Hematopoietic multipotent progenitor cell treated with erythropoietin and hydrocortisone succinate and interleukin-3 and kit ligand, for 6 days (in vitro differentiated cells): ENCODE data around the gene CDR2.

Experiments used
- DNase-seq: peaks from one replicate; pipeline ENCODE4 v3.0.0-alpha.2; 2015

CDR2 gene

DNA sequence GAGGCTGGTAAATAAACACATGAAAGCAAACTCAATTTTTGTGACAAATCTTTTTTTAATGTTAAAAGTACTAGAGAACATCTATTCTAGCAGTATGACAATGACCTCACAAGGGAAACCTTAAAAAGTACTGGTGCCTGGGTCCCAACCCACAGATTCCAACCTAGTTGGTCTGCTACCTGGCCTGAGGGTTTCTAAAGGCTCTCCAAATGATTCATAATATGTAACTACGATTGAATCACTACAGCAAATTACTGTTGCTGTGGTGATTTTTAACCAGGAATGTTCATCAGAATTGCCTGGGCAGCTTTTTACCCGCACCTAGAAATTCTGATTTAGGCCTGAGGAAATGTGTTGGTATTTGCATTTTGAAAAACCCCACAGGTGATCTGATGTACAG lies 26.1 kb downstream of the CDR2 start:
- DNase-seq = no peak

GRCh38 chr16:22347100-22347820 lies 27.2 kb downstream of the CDR2 start:
- no peak for DNase-seq

DNA sequence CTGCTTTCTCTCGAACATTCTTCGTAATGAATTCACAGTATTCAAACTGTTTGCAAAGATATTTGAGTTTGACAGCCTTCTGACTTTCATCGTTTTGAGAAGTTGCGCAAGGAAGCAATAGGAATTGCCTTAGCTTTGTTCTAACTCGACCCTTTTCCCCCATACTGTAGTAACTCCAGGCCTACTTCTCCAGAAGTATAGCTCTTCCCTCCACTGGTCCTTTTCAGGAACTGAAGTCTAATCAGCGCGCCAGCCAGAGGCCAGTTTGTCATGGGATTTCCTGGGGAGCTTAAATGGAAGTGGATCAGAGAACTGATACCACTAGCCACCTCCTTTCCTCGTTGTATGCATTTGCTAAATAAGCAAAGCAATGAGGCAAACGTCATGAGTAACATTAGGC lies 27.9 kb downstream of the CDR2 start:
- no peak for DNase-seq

DNA sequence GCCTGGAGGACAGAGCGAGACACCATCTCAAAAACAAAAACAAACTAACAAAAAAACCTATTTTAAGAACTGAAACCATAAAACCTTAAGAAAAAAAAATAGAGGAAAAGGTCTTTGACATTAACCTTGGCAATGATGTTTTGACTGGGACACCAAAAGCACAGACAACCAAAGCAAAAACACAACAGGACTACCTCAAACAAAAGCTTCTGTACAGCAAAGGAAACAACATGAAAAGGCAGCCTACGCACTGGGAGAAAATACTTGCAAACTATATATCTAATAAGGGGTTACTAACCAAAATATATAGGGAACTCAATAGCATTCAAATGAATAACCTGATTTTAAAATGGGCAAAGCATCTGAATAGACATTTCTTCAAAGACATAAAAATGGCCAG lies 32.3 kb downstream of the CDR2 start:
- DNase-seq = no peak

- DNase-seq = no peak
Measured at GRCh38 chr16:22340945-22341344, 33.5 kb downstream of the CDR2 start.

DNA sequence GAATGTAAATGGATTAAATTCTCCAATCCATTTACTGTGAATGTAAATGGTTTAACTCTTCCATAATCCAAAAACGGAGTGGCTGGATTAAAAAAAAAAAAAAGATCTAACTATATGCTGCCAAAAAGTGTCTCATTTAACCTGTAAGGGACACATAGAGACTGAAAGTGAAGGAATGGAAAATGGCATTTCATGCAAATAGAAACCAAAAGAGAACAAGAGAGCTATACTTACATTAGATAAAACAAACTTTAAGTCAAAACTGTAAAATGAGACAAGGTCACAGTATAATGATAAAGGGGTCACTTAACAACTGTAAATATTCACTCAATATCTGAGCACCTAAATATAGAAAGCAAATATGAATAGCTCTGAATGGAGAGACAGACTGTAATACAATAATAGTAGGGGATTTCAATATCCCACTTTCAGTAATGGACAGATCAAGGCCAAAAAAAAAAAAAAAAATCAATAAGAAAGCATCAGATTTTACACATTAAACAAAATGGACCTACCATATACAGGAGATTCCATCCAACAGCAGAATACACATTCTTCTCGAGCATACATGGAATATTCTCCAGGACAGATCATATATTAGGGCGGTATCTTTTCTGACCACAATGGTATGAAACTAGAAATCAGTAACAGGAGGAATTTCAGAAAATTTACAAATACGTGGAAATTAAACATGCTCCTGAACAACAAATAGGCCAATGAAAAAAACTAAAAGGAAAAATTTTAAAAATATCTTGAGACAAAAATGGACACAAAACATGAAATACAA lies 36.4 kb downstream of the CDR2 start:
- no peak for DNase-seq

DNA sequence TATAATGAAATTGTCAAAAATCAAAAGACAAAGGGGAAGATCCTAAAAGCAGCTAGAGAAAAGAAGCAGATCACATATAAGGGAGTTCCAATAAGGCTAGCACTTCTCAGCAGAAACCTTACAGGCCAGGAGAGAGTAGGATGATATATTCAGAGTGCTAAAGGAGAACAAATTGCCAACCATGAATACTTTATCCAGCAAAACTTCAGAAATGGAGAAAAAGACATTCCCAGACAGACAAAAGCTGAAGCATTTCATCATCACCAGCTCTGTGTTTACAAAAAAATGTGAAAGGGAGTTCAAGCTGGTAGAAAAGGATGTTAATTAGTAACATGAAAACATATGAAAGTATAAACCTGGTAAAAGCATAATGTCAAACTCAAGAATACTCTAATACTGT lies 37.4 kb downstream of the CDR2 start:
- DNase-seq = no peak

DNA sequence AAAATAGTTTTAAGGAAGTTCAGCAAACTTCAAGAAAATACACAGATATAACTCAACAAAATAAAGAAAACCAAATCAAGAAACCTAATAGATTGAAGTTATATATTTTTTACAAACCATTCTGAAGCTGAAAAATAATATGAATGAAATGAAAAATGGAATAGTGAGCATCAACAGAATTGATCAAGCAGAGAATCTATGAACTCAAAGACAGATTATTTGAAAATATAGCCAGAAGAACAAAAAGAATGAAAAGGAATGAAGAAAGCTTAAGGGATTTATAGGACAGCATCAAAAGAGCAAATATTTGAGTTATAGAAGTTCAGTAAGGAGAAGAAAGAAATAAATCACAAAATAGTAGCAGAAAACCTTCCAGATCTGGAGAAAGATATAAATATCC lies 37.8 kb downstream of the CDR2 start:
- DNase-seq = no peak

- no peak for DNase-seq
Measured at GRCh38 chr16:22335668-22336246, 38.7 kb downstream of the CDR2 start.

DNA sequence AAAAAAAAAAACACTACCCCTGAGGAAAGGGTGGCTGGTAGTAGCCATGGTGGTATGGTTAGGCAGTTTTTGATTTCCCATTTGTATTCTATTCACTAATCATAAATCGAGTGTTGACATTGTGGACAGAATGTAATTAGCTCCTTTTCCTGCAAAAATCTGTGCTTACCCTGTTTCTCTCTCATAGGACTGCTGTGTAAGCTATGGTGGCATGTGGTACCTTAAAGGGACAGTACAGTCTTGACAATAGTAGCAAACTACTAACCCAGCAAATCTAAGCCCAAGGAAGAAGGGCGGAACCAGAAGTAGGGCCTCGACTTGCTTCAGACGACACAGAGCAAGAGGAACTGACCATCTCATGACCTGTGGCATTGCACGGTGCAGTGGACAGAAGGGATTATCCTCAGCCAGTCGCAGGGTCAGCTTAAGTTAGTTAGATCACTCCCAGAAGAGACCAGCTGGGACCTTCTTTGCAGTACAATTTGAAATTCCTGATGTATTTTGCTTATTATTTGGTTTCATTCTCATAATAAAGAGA lies 40.9 kb downstream of the CDR2 start:
- DNase-seq = no peak

DNA sequence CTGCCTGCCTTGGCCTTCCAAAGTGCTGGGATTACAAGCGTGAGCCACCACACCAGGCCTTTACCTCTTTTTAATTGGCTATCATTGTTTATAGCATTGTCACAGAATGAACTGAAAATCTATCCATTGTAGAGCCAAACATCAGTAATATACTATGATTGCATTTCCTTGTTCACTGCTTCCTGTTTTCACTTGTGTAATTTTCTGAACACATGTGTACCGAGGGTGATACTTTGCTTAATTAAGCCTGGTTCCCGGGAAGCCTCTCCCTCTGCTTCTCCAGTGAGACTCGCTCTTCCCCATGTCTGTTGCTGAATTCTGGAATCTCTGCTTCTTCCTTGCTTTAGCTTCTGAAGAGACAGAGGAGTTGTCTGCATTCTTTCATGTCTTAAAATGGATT lies 44.1 kb downstream of the CDR2 start:
- DNase-seq = no peak

DNA sequence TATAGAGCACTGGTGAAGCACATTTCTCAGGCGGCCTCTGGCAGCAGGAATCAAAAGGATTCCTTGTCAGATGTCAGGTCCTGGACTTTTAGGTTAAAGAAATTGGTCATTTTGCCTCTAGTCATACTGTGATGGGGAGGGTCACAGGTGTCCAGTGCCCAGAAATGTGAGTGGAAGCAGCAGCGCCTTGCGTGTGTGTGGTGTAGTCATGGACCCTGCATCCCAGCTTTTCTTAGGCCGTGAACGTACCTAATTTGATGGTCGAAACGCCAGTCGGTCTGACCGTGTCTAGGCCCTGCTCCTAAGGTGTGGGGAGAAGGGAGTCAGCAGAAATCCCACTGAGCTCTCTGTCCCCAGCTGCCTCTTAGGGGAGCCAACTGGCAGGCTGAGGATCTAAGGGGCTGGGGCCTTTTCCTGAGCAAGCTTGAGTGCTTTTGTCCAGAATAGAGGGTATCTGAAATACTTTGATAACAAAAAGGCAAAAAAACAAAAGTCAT lies 45.2 kb downstream of the CDR2 start:
- DNase-seq = no peak

DNA sequence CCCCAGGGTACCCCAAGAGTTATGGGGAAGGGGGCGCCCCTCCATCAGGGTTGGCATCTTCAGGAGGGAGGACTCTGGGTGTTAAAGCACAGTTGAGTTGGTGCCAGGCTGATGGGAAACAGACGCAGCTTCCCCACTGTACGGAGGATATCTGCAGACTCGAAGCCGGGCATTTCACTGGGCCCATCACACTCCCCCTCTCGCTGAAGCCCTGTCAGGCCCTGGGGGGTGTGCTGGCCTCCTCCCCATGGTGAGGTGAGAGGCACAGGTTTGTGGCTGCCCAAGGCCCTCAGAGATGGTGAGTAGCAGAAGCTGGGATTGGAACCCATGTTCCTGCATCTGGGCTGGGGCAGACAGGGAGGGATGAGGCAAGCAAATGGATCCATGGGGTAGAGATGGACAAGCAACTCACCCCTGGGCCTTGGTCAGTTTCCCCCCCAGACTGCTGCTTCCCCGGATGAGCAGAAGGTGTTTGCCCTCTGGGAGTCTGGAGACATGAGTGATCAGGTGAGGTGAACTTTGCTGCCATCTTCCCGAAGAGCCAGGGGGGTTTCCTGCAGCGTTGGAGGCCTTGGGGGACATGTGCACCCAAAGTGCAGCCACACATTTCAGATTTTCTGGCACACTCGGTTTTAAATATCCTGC lies 46.2 kb downstream of the CDR2 start:
- DNase-seq = no peak

GRCh38 chr16:22327446-22327775 lies 47.0 kb downstream of the CDR2 start:
- no peak for DNase-seq

GRCh38 chr16:22326771-22327445 lies 47.5 kb downstream of the CDR2 start:
- no peak for DNase-seq

DNA sequence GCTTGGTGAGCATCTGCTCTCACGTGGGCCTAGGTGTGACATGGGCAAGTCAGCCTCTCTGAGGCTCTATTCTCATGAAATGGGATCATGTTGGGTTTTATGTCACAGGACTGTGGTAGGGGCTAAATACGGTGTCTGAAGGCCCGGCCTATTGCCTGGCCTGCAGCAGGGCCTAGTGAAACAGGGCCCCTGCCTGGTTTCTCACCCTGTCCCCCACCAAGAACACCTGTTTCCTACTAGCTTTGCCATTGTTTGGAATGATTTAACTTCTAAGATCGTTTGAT lies 48.1 kb downstream of the CDR2 start:
- no peak for DNase-seq

- DNase-seq = no peak
Measured at GRCh38 chr16:22325598-22326368, 48.6 kb downstream of the CDR2 start.

- no peak for DNase-seq
Measured at GRCh38 chr16:22324787-22325597, 49.4 kb downstream of the CDR2 start.

- no peak for DNase-seq
Measured at GRCh38 chr16:22323959-22324786, 50.2 kb downstream of the CDR2 start.
